Measurements from ENCODE around the gene PLXDC1.
A peak's percentile ranks its signal among the peaks of the same experiment; 100 is the strongest.
"Not testable (repeated sequence)": the region's sequence is repeated elsewhere in the genome, so short reads cannot be mapped to it uniquely, and the experiment has no call there.

PLXDC1 gene

GRCh38 chr17:39057701-39058206 is 93.7 kb downstream of the PLXDC1 start:
- no peak for DNase-seq

- DNase-seq: peak; percentile 21
These were observed 97.3 kb downstream of the PLXDC1 start for GRCh38 chr17:39054111-39054645.

DNA sequence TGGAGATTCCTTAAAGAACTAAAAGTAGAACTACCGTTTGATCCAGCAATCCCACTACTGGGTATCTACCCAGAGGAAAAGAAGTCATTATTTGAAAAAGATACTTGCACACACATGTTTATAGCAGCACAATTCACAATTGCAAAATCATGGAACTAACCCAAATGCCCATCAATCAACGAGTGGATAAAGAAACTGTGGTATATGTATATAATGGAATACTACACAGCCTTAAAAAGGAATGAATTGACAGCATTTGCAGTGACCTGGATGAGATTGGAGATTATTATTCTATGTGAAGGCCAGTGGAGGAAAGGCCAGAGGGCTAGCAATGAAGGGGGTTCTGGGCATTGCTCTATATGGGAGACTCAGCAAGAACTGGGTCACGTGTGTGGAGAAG is 99.0 kb downstream of the PLXDC1 start:
- not testable (repeated sequence) for DNase-seq

DNA sequence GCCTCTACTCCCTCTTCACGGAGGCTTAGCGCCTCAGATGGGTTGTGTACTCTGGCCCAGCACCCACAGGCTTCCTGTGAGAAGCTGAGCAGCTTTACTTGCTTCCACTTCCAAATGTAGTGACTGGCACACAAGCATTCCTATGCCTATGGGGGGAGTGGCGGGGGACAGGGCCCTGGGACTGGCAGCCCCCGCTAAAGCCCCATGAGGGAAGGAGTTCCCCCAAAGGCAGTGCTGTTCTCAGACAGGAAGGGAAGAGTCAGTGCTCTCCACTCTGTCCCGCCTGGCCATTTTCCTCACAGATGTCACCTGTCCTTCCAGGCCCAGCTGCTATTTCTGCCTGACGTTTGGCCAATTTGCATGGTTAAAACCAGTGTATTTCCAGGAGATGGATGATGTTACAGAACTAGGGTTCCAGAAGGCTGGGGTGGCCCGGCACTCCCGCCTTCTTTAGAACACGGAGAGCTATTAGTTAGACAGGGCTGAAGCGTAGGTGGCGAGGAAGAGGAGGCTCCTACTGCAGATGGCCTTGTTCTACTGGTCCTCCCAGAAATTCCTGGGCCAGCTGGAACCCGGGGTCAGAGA is 100.3 kb downstream of the PLXDC1 start:
- DNase-seq: no peak

- no peak for DNase-seq
These were observed 105.3 kb downstream of the PLXDC1 start for GRCh38 chr17:39045948-39046679.

GRCh38 chr17:39036009-39036408 is 115.4 kb downstream of the PLXDC1 start:
- no peak for DNase-seq

- DNase-seq: not testable (repeated sequence)
These were observed 115.9 kb downstream of the PLXDC1 start for GRCh38 chr17:39035578-39035977.

- no peak for DNase-seq
These were observed 122.7 kb downstream of the PLXDC1 start for GRCh38 chr17:39028690-39029089.

GRCh38 chr17:39027455-39028035 is 123.9 kb downstream of the PLXDC1 start:
- no peak for DNase-seq

- no peak for DNase-seq
These were observed 124.4 kb downstream of the PLXDC1 start for GRCh38 chr17:39026980-39027451.

- not testable (repeated sequence) for DNase-seq
These were observed 125.1 kb downstream of the PLXDC1 start for GRCh38 chr17:39026346-39026745.

DNA sequence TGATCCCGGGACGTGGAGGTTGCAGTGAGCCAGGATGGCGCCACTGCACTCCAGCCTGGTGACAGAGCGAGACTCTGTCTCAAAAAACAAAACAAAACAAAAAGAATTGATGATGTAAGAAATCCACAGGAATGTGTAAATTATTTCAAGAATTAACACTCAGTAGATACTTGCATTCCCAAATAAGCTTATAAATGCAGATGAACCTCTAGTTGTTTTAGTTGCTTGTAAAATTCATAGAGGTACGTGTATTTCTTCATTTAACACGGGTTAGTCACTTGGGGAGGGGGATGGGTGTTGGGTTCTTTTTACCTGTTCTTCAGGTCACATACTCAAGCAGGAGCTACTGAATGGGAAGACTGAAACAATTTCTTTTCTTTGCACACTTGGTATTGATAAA is 128.5 kb downstream of the PLXDC1 start:
- no peak for DNase-seq

DNA sequence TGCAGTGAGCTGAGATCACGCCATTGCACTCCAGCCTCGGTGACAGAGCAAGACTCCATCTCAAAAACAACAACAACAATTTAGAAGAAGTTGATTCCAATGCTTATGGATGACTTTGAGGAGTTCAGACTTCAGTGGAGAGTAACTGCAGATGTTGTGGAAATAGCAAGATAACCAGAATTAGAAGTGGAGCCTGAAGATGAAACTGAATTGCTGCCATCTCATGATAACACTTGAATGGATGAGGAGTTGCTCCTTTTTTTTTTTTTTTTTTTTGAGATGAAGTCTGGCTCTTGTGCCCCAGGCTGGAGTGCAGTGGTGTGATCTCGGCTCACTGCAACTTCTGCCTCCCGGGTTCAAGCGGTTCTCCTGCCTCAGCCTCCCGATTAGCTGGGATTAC is 131.4 kb downstream of the PLXDC1 start:
- not testable (repeated sequence) for DNase-seq

- no peak for DNase-seq
These were observed 132.9 kb downstream of the PLXDC1 start for GRCh38 chr17:39018267-39019134.

DNA sequence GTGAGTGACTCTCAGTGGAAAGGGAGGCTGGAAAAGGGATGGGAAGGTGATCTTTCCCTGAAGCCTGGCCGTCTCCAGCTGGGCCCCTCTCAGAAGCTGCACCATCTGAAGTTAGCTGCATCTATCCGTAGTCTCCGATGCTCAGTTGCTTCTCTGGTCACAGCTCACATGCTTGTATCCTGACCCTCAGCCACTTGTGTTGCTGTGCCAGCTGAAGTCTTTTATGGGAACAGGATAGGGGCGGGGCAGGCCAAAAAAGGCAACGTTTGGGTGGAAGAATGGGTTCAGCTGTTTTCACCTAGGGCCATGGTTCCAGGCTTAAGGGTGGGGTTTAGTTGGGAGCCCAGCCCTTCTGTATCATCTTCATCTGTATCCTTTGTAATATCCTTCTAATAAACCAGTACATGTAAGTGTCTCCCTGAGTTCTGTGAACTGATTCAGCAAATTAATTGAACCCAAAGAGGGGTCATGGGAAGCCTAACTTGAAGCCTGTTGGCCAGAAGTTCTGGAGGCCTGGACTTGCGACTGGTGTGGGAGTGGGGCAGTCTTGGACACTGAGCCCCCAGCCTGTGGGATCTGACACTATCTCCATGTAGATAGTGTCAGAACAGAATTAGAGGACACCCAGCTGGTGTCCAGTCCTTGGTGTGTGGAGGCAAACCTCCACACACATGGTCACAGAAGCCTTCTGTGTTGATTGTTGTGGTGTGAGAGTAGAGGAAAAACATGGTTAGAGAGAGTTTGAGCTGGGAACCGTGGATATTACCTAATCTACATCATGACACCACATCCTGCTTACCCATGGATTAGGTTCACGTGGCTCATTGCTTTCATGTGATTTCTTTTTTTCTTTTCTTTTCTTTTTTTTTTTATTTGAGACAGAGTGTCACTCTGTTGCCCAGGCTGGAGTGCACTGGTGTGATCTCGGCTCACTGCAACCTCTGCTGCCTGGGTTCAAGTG is 135.0 kb downstream of the PLXDC1 start:
- peak; percentile 20 for DNase-seq

GRCh38 chr17:39015546-39015935 is 135.9 kb downstream of the PLXDC1 start:
- no peak for DNase-seq

DNA sequence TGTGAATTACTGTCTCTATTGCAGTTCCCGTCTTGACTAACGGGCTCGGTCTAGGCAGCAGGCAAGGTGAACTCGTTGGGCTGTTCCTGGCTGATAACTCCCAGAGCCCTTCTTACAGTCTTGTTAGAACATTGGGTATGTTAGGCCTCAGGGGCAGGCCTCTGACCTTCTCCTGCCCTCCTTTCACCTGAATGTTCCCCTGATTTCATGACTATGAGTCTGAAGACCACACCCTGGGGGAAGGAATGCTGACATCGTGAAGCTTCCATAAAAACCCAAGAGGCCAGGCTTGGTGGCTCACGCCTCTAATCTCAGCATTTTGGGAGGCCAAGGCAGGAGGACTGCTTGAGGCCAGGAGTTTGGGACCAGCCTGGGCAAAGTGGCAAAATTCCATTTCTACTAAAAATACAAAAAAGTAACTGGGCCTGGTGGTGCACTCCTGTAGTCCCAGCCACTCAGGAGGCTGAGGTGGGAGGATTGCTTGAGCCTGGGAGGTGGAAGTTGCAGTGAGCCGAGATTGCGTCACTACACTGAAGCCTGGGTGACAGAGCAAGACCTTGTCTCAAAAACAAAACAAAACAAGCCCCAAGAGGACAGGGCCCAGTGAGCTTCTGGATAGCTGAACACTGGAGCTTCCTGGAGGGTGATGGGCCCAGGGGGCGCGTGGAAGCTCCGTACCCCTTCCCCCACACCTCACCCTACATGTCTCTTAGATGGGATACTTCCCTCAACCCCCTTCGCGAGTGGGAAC is 136.5 kb downstream of the PLXDC1 start:
- peak; percentile 7 for DNase-seq

- DNase-seq: peak; percentile 53
These were observed 137.2 kb downstream of the PLXDC1 start for GRCh38 chr17:39014044-39014794.
